Gastrocnemius medialis (tissue), 4 donors: ENCODE measurements around the gene NCAN. TPM values are rescaled to one million over a fixed set of nuclear protein-coding genes. Genes with fewer than 3 reads are reported as not detected.

ENCODE experiments used
- ATAC-seq, 2 donors: fragments of 150-250 bp; one replicate each; pipeline ENCODE4 v1.9.1; 2016
- DNase-seq, 2 donors: peaks; one replicate each; pipeline ENCODE4 v3.0.0-alpha.2; 2019
- H3K27ac ChIP-seq, 4 donors: fragments of 200-600 bp; sonication (generic); 1 replicate in 1 of 4; 2 replicates in 3 of 4; pipeline ENCODE4 v1.5.1; 2016 to 2018; ENCODE audit warnings: mild to moderate bottlenecking in 2 of 4, moderate library complexity in 1 of 4
- H3K27me3 ChIP-seq, 3 donors: fragments of 200-600 bp; sonication (generic) in 2 of 3; 1 replicate in 1 of 3; 2 replicates in 2 of 3; pipeline versions ENCODE4 v1.5.1 to v1.6.0; 2016 to 2019; ENCODE audit warnings: mild to moderate bottlenecking in 1 of 3, moderate library complexity in 1 of 3
- H3K36me3 ChIP-seq, 2 donors: fragments of 200-600 bp; sonication (generic) in 1 of 2; one replicate each; pipeline ENCODE4 v1.5.1; 2017 to 2018
- H3K4me1 ChIP-seq, 2 donors: fragments of 200-600 bp; sonication (generic) in 1 of 2; one replicate each; pipeline ENCODE4 v1.5.1; 2016 to 2017; ENCODE audit warnings: mild to moderate bottlenecking in 2 of 2
- H3K4me3 ChIP-seq, 4 donors: fragments of 200-600 bp; sonication (generic) in 3 of 4; 1 replicate in 1 of 4; 2 replicates in 3 of 4; pipeline ENCODE4 v1.5.1; 2016 to 2019; ENCODE audit warnings: mild to moderate bottlenecking in 2 of 4
- H3K9me3 ChIP-seq, 3 donors: fragments of 200-600 bp; sonication (generic) in 2 of 3; 1 replicate in 1 of 3; 2 replicates in 2 of 3; pipeline ENCODE4 v1.5.1; 2016 to 2019
- CTCF ChIP-seq, 5 experiments: fragments of 450-650 bp in 3 of 5; fragments of 200-600 bp in 2 of 5; sonication (generic) in 2 of 5; IDR thresholded peaks in 4 of 5; conservative IDR thresholded peaks in 1 of 5; 1 replicate in 4 of 5; 2 replicates in 1 of 5; pipeline ENCODE4 v1.5.1; 2016 to 2019; ENCODE audit warnings: antibody characterized with exemption in 5 of 5, mild to moderate bottlenecking in 3 of 5, moderate library complexity in 3 of 5
- POLR2A ChIP-seq, 2 donors: fragments of 450-650 bp; IDR thresholded peaks; one replicate each; pipeline ENCODE4 v1.6.1; 2017; ENCODE audit warnings: antibody characterized with exemption in 2 of 2, mild to moderate bottlenecking in 2 of 2, moderate library complexity in 2 of 2
- in situ Hi-C, 4 donors: fragments of 200-750 bp; cut with MboI; loops; one replicate each; pipeline versions ENCODE4 v1.15.0 to v1.8.0; 2017; ENCODE audit warnings: low sequenced_read_pairs in 4 of 4
- intact Hi-C: fragments of 100-400 bp; cut with DNase I; formaldehyde crosslinking; loops from one replicate; pipeline ENCODE4 v1.15.1; 2023; ENCODE audit warnings: low total_unique reads
- total RNA-seq, 4 donors: library from RNA; depleted of rRNA; stranded (reverse); fragments of >200 nt; gene quantifications; one replicate each; pipeline versions ENCODE4 v1.1.0 to v1.2.3, GENCODE V29; 2016

Gene NCAN
- total RNA-seq, 4 donors from 2014 or later: not detected

- no peaks in the 10 kb centered on the region for H3K4me1 ChIP-seq
- no peak for DNase-seq
- no peaks in the 10 kb centered on the region for H3K9me3 ChIP-seq
- no peak overlapping the region for H3K4me3 ChIP-seq
- in situ Hi-C loops (no loop called here), intact Hi-C loops (no loop called here)
- H3K27me3 ChIP-seq: peaks cover 0 to 3% (median 2%) of the 10 kb centered on the region in 3 donors
- H3K27ac ChIP-seq: no peak overlapping the region
- no peak for TF ChIP-seq CTCF (IDR thresholded peaks at IDR 0.05 in 4 of 5, conservative IDR thresholded peaks at IDR 0.05 in 1 of 5)
- TF ChIP-seq POLR2A (IDR thresholded peaks at IDR 0.05): no peak
- ATAC-seq: no peak
- peaks cover 0 to 63% of the 10 kb centered on the region in 2 donors for H3K36me3 ChIP-seq
Measured at GRCh38 chr19:19278315-19278714, 66.6 kb downstream of the NCAN start.

- Histone ChIP-seq H3K27me3 (no peaks in the 10 kb centered on the region), H3K4me3 (no peak overlapping the region), H3K4me1 (no peaks in the 10 kb centered on the region), H3K27ac (no peak overlapping the region), H3K36me3 (peaks cover 0 to 70% of the 10 kb centered on the region in 2 donors), H3K9me3 (no peaks in the 10 kb centered on the region)
- DNase-seq: no peak
- ATAC-seq: no peak
- in situ Hi-C loops (no loop called here), intact Hi-C loops (no loop called here)
- TF ChIP-seq CTCF (IDR thresholded peaks at IDR 0.05 in 4 of 5, conservative IDR thresholded peaks at IDR 0.05 in 1 of 5) (no peak), POLR2A (IDR thresholded peaks at IDR 0.05) (no peak)
Measured at GRCh38 chr19:19279062-19279612, 67.4 kb downstream of the NCAN start.

- Histone ChIP-seq H3K27ac (no peak overlapping the region), H3K9me3 (no peaks in the 10 kb centered on the region), H3K27me3 (no peaks in the 10 kb centered on the region), H3K36me3 (peaks cover 0 to 75% of the 10 kb centered on the region in 2 donors), H3K4me3 (no peak overlapping the region), H3K4me1 (no peaks in the 10 kb centered on the region)
- in situ Hi-C loops (no loop called here), intact Hi-C loops (no loop called here)
- TF ChIP-seq CTCF (IDR thresholded peaks at IDR 0.05 in 4 of 5, conservative IDR thresholded peaks at IDR 0.05 in 1 of 5) (no peak), POLR2A (IDR thresholded peaks at IDR 0.05) (no peak)
- no peak for ATAC-seq
- DNase-seq: no peak
Measured at GRCh38 chr19:19279853-19280252, 68.1 kb downstream of the NCAN start.

- no peak overlapping the region for H3K4me3 ChIP-seq
- H3K27me3 ChIP-seq: no peaks in the 10 kb centered on the region
- H3K36me3 ChIP-seq: peaks cover 0 to 75% of the 10 kb centered on the region in 2 donors
- DNase-seq (peak; percentile 18 to 63), ATAC-seq (peak; percentile 72 to 92)
- TF ChIP-seq CTCF (IDR thresholded peaks at IDR 0.05 in 4 of 5, conservative IDR thresholded peaks at IDR 0.05 in 1 of 5): no peak
- no peak for TF ChIP-seq POLR2A (IDR thresholded peaks at IDR 0.05)
- no peak overlapping the region for H3K27ac ChIP-seq
- no peaks in the 10 kb centered on the region for H3K4me1 ChIP-seq
- in situ Hi-C loops: no loop called here
- intact Hi-C loops: no loop called here
- H3K9me3 ChIP-seq: no peaks in the 10 kb centered on the region
Measured at GRCh38 chr19:19280561-19280960, 68.8 kb downstream of the NCAN start.

GRCh38 chr19:19285686-19286085 lies 73.9 kb downstream of the NCAN start:
- in situ Hi-C loops: no loop called here
- Histone ChIP-seq H3K27me3 (no peaks in the 10 kb centered on the region), H3K27ac (no peak overlapping the region), H3K9me3 (no peaks in the 10 kb centered on the region), H3K4me1 (no peaks in the 10 kb centered on the region), H3K4me3 (no peak overlapping the region), H3K36me3 (peaks cover 0 to 63% of the 10 kb centered on the region in 2 donors)
- intact Hi-C loops: no loop called here
- no peak for TF ChIP-seq CTCF (IDR thresholded peaks at IDR 0.05 in 4 of 5, conservative IDR thresholded peaks at IDR 0.05 in 1 of 5)
- no peak for TF ChIP-seq POLR2A (IDR thresholded peaks at IDR 0.05)
- no peak for DNase-seq
- ATAC-seq: no peak
